GM18508 (cell line): Measurements from ENCODE around the gene ZNF423.

Experiments used
- ATAC-seq: cut with Tn5 transposase; IDR thresholded peaks from one replicate; pipeline ENCODE4 v1.9.1; 2021; ENCODE audit warnings: moderate number of reproducible peaks; ENCODE audit not compliant: insufficient read depth, unreplicated experiment

The ZNF423 gene

DNA sequence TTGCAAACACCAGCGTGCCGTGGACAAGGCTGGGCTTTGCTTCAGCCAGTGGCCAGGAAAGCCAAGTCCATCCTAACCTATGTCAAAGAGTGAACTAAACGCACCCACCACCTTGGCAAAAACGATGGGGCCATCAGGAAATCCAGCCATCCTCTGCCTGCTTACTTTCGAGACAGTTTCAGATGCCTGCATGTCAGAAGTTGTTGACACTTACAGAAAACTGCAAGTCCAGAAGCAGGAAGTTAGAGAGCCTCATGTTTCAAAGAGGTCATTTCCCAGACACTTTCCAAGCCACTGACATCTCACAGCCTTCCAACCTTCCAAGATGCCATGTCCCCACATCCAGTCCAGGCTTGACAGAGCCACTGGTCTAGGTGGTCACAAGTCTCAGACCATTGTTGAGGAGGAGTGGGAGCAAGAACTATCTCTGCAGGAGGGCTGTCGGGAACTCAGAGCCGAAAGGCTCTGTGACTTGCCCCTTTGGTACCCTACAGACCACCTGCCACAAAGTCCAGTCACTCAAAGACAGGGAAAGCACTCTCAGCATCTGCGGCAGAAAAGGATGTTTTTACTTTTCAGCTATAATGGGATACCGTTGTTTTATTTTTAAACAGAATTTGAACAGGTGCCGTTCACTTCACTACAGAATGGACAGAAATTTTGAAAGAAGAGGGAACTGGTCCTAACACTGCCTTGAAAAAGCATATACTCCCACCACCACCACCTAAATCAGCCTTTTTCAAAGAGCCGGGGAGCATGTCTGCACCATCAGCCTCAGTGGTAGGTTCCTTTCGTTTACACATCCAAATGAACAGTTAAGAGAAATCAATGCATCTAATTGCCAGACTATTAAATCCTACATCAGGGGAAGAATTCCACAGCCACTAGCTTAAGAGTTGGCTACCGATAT, 5.1 kb downstream of the ZNF423 start:
- ATAC-seq = no peak

DNA sequence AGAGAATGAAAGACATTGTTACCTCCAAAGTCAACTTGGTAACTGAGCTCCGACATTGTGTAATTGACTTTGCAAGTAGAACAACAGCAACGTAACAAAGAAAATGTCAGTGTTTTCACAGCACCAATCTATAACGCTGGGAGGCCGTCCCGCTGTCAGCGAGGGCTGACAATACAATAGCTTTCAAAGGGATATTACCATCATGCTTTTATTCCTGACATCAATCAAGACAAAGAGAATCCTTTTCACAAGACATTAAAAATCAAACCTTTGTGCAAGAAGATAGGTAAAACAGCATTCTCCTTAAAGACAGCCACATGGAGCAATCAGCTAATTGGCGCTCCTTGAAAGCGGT, 6.2 kb downstream of the ZNF423 start:
- ATAC-seq = no peak

DNA sequence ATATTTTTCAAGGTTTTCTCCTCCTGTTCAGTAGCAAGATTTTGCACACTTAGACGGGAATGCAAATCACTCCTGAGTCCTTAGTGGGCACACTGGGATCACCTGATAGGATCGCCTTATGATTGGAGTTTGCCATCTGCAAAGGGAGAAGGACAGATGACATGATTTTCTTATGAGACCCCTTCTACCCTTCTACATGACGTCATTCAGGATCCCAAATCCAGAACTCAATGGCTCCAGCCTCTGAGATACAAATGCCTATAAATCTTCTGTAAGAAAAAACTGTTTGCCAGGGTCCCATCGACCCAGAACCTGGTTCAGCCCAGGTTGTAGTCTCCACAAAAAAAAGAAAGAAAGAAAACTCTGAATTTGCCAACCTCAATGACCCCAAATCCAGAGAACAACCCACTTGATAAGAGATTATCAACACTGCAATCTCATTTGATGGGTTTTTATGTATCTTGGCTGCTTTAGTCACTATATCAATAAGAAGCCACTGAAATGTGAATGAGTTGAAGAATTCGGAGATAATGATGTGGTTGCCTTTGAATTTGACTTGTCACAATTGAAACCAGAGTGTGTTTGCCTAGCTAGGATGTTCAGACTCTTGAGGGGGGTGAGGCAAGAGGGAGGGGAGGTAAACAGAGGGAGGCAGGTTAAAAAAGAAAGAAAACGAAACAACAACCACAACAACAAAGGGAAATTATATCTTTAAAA, 6.7 kb downstream of the ZNF423 start:
- ATAC-seq = no peak

DNA sequence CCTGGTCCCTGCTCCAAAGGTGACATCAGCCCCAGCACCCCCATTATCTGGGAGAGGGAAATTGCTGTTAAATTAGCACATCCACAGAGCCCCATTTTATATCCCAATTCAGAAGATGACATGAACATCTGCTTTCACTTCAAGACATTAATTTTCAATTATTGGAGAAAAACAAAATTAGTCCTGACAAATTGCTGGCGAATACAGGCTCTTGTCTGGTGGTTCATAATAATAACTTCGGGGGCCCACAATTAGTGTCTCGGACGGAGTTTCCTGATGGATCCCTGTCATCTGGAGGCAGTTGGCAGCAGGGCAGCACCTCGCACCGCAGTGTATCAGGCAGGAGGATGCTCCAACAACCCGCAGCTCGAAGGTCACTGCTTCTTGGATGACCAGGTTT, 7.4 kb downstream of the ZNF423 start:
- no peak for ATAC-seq

DNA sequence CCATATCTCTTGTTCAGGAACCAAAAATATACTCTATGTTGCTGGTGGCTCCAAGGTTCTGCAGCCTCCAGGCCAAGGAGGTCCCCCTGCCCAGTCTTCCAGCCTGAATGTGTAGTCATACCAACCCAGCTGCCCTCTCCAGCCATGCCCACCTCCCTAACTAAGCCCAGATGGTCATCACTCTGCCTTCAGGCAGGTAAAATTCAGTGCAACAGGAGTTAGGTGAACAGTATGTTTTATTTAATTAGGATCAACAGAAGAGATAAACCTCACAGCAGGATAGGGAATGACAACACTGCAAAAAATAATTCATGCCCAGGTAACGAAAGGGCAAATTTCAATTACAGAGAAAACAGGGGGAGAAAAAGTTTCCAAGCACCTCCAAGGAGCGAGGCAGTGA, 9.1 kb downstream of the ZNF423 start:
- no peak for ATAC-seq

DNA sequence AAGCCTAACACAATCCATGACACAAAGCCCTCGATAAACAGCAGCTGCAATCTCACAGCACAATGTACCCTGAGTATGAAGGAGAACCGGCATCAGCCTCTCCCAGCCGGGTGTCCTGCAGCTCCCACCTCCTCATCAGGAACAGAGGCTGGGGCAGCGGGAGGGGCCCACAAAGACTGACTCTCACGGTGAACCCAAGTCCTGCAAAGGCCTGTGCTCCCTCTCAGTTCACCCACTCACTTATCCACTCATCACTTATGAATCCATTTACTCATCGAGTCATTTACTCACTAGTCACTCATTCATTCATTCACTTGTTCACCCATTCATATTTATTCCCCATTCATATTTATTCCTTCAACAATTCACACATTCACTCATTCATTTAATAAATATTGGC, 11.6 kb downstream of the ZNF423 start:
- no peak for ATAC-seq

DNA sequence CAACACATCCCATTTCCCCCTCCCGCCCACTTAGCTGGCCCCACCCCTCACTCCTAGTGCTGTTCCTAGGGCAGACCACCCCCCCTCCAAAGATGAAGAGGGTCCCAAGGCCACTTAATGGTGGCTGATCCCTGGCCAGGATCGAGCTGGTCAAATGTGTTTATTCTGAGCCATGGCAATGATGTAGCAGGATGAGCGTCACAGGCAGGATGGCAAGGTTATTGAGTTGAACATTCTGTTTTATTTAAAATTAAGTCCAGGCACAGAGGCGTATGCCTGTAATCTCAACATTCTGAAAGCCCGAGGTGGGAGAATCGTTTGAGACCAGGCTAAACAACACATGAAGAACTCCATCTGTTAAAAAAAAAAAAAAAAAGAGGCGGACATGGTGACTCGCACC, 12.2 kb downstream of the ZNF423 start:
- ATAC-seq = no peak

DNA sequence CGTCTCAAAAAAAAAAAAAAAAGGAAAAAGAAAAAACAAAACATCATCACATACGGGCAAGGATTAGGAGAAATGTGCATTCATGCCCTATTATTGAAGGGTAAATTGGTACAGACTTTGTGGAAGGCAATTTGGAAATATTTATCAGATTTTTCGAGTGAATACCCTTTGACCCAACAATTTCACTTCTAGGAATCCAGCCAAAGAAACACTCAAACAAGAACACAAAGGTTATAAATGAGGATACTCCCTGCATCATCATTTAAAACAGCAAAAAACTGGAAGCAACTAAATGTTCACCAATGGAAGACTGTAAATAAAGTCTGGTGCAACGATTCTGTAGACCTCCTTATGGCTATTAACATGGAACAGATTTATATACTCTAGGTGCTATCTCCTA, 12.9 kb downstream of the ZNF423 start:
- no peak for ATAC-seq

DNA sequence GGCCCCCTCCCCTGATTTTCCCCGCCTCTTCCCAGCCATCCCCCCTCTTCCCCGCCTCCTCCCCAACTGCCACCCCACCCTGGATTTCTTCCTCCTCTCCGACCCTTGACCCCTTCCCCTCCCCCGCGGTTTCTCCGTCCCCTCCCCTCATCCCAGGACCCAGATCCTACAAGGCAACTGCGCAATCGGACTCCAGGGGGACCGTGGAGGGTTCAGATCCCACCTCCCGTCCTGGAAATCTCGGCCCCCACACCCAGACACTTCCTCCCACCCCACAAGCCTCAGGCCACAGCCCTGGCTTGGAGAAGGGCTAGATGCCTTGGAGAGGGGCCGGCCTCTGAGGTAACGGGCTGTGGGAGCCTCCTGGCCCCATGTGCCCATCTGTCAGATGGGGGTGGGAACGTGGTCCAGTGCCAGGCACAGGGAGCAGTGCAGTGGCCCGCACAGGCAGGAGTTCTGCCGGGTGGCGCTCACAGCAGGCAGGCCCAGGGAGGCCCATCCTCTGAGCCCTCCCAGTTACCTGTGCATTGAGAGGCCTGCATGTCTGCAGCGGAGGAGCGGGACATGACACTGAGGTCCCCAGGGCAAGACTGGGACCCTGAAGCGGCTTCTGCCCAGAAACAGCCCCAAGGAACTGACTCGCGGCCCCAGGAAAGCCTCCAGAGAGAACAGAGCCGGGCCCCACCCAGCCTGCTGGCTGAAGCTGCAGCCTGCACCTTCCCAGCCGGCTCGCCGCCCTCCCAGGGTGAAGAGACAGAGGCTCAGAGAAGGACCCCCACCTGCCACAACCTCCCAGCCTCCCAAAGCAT, 16.7 kb downstream of the ZNF423 start:
- ATAC-seq = no peak

DNA sequence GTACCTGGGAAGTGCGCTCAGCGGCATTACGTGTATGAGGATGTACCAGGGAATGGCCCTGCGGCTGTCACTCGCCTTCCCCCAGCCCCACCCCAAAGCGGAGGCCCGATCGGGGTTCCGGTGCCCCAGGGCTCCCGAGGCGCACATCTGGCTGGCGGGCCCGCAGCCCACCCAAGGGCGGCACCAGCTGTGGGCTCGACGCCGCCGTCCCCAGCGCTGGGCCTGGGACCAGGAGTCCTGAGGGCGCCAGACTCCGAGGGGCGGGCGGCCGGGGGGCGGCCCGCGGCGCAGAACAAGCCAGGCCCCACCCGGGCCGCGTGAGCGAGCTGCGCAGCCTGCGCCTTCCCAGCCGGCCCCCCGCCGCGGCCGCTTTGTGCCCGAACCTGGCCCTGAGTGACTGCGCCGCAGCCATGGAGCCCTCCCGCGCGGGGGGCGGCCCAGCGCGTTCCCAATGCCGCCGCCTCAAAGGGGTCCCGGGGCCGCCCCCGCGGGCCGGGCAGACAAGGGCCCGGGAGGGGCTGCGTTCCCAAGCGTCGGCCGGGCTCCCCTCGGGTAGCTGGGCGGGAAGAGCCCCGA, 17.4 kb downstream of the ZNF423 start:
- no peak for ATAC-seq

DNA sequence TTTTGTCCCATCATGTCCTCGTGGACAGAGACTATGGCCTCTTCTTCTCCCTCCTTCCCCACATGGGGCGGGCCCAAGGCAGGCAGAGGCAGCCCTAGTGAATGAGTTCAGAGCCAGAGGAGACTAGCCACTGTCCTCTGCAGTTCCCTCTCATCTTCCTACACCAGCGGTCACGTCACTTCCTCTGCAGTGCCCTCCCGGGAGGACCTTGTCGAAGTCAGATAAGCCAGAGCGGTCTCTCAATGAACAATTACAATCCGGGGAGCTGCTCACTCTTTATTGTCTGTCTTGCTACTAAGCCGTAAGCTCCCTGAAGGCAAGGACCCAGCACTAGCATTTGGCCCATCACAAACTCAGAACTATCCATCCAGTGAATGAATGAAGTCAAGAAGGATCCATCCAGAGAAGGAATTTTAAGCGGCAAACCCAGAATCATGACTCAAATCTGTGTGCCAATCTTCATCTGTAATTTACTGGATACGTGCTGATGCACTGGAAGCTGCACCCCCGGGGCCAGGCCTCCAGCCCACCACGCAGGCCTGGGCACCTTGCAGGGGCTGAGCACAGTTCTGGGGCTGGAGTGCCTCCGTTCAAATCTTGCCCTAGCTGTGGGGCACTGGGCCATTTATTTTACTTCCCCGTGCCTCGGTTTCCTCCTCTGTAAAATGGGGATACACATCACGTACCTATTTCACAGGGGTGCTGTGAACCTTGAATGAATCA, 18.1 kb downstream of the ZNF423 start:
- ATAC-seq = no peak

DNA sequence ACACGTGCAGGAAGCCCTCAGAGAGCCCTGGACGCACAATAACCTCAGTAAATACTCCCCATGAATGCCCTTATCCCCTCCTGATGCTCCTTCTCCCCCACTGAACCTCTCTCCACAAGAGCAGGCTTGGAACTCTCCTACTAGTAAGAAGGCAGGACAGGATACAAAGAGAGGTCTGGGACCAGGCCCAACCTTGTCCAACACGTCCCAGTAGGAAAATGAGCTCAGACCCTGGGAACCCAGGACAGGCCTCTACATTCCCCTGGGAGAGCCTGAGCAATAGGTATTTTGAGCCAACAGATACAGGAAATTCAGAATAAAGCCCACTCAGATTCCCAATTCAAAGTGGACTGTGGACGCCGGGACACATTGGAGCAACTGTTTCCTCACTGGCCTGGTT, 19.2 kb downstream of the ZNF423 start:
- ATAC-seq = no peak

DNA sequence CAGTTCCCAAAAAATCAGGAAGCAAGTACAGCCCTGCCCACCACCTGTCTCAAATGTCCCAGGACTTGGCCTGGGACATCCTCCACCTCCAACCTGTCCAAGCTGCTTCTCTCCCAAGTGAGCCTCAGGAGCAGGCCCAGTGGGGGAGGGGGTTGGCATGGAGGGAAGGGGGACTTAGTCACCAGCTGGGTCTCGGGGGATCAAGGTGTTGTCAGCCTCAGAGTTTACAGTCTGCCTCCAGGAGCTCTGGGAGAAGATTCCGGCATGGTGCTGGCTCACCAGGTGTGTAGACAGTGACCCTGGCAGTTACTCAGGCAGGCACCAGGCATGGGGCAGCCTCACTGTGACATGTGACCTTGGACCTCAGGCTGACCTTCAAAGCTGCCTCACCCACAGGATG, 19.7 kb downstream of the ZNF423 start:
- no peak for ATAC-seq

DNA sequence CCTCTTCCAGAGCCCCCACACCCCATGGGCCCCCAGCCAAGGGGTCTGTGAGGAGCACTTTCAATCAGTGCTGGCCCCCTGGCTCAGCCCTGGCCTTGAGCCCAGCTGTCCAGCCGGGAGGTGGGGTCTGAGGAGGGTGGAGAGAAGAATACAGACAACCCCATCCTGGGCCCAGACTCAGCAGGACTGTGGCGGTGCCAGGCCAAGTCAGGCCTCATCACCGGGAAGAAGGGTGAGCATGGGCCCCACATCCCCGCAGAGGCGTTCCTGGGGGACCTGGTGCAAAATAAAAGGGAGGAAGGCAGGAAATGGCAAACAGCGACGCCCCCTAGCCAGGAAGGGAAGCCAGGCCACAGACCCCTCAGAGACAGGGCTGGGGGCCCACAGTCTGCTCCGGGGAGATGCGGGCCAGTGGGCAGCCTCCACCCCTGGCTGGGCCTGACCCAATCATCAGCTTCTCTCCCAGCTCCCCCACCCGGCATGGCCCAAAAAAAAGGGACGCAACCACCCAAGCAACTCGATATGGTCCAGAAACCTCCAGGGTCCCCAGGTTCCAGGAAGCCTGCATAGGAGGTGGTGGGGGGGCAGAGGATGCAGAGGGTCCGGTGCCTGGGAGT, 20.6 kb downstream of the ZNF423 start:
- ATAC-seq = no peak

DNA sequence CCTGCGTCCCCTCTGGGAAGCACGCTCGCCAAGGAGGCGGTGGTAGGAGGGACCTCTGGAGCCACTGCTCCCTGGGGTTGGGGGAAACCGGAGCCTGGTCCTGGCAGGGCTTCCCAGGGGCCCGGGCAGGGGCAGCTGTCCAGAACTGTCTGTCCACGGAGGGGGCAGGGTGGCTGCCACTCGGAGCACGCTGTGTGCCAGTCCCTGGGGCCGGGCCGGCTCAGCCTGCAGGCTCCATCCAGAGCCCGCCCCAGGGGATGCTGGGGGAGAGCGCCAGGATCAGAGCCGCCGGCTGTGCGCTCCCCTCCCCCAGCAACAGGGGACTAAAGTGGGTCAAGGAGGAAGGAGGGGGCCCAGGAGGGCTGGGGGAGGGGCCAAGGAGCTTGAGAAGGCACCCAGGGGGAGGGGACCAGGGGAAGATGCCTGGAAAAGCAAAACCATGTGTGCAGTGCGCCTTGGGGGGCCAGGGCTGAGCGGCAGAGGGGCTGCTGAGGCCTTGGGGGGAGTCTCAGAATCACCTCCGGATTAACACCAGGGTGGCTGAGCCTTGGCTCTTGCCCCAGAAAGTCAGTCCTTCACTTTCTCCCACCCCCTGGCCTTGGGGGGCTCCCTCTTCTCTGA, 21.3 kb downstream of the ZNF423 start:
- ATAC-seq = no peak

DNA sequence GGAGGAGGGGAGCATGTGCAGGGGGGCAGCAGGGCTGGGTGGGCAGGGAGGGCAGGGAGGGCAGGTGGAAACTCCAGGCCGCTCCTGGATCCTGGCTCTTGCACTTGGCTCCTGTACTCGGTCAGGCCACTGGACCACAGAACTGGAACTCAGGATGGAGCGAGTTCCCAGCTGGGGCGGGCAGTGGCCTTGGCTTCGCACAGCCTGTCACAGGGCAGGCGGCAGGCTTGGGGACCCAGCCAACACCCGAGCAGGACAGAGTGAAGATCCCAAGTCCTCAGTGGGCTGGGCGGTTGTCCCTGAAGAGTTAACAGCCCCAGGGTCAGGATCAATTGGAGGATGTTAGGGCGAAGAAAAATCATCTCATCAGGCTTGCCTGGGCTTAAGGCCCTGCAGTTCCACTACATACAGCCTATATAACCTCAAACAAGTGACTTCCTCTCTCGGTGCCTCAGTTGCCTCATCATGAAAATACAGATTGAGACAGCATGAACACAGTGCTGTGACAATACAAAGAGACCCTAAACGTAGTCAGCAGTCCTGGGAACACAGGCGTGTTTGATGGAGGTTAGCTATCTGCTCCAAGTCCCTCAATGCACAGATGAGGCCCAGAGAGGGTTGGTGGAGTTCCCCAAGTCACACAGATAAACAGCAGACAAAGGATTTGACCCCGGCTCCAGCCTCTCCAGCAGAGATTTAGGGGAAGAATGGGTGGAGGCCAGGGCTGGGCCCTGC, 21.9 kb downstream of the ZNF423 start:
- no peak for ATAC-seq

DNA sequence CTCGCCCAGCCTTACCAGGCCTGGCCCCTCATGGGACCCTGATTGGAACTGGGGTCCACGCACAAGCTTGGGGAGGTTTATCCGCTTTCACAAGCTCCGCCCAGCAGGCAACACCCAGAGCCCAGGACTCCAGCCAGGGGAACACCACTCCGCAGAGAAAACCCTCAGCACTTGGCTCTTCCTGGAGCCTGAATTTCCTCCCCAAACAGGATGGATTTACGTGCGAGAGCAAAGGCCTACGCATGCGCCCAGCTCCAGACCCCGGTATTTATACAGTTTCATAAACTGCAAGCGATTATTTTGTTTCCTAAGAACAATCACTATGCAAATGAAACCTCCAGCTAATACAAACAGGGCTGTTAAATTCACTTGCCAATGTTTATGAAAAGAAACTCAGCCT, 22.8 kb downstream of the ZNF423 start:
- ATAC-seq = no peak

DNA sequence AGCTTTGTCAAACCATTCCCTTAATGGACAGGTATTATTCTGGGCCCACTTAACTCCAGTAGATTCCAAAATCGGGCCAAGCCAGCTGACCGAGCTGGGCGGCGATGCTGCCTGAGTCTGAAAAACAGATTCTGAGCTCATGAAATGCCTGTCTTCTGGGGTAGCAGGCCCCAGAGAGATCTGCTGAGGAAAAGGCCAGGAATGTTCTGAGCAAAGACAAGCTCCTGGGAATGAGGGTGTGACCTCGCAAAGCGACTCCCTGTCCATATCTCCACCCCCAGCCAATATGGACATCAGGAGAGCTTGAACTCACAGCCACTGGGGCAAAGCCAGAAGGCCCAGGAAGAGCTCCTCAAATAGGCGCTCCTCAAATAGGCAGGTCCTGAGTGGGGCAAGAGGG, 23.7 kb downstream of the ZNF423 start:
- ATAC-seq = no peak

DNA sequence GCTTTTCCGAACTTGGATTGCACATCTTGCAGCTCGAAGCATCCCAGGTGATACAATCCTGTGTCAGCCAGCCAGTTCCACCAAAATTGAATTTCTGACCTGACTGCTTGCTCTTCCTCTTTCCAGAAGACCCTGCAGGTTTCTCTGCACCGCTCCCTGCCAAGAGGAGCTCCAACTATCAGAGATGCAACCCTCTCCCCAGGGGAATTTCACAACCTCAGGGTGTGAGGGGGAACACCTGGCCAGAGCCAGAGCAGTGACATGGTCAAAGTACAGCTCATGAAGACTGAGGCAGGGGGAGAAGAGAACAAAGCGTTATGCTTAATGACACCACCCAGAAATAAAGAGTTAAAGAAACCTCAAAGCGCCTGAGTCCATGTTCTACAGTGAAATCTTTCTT, 25.0 kb downstream of the ZNF423 start:
- ATAC-seq = no peak
